GM21390 (cell line): ENCODE data around the gene ABTB2.
A peak's percentile ranks its signal among the peaks of the same experiment; 100 is the strongest.

Experiments
- ATAC-seq: cut with Tn5 transposase; IDR thresholded peaks from one replicate; pipeline ENCODE4 v1.9.1; 2021; ENCODE audit not compliant: unreplicated experiment

Gene ABTB2

DNA sequence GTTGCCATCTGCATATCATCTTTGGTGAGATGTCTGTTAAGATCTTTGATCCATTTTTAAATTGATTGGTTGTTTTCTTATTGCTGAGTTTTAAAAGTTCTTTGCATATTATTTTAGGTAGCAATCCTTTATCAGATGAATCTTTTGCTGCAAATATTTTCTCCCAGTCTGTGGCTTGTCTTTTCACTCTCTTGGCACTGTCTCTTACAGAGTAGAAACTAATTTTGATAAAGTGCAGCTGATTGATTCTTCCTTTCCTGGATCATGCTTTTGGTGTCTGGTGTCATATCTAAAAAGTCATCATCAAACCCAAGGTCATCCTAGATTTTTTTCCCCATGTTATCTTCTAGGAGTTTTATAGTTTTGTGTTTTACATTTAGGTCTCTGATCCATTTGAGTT is 139.7 kb downstream of the ABTB2 start:
- ATAC-seq = no peak

DNA sequence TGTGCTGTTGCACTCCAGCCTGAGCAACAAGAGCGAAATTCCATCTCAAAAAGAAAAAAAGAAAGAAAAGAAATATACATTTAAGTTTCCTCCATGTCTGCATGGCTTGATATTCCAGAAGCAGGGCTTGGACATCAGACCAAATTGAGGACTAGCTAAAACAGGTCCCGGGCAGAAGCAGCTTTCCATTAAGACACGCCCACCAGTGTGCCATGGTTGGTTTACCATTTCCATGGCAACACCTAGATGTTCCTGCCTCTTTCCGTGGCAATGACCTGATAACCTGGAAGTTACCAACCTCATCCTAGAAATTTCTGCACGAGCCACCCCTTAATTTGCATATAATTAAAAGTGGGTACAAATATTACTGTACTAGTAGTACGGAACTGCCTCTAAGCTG is 141.1 kb downstream of the ABTB2 start:
- ATAC-seq = no peak

DNA sequence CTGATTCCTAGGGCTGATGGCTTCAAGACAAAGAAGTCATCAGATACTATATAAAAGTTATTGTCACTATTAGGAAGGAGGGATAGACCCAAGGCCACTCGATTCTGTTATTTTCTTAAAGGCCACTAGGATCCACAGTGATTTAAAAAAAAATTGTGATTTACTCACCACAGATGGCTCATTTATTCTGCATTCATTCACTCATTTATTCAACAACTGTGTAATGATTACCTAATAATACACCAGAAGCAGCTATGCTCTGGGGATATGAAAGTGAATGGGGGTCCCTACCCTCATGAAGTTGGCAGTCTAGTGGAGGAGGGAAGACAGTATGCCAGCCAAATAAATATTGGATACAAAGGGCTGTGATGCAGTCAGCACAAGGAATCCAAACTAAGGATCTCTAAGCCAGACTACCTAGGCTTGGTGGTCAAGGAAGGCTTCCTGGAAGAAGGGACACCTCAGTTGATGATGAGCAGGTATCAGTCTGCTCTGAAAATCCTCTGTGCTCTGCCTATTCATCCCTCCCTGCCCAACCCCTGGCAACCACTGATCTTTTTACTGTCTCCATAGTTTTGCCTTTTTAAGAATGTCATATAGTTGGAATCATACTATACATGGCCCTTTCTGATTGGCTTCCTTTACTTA is 141.9 kb downstream of the ABTB2 start:
- ATAC-seq = no peak

DNA sequence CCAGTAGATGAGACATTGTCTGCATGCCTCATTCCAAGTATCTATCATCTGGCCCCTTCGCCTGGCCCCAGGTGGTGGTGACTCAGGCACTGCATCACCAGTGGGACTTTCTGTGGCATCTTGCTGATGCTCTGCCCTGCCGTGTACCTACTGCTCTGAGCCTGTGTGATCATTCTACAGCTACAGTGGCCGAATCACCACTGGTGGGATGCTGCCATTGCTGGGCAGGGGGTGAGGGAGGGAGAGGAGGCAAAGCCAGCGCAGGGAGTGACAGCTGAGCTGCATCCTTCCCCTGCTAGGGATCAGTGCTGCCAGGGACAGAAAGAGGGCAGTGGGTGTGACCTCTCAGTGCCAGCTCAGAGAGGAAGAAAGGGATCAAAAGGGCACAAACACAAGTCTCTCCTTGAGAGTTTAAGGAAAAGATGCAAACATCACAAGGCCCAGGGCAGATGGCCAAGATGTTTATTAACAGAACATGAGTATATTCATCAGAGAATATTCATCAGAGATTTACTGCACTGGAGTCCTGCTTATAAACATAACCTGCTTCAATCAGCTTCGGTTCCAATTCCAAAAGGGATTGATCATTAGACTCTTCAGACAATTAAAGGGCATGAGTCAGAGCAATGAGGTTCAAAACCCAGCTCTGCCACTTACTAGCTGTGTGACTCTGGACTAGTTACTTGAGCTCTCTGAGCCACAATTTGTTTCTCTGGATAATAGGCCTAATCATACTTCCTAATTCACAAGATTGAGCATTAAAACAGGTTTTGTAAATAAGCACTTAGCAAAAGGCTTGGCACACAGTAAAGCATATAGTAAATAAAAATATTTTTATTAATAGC is 142.6 kb downstream of the ABTB2 start:
- peak; percentile 55 for ATAC-seq

DNA sequence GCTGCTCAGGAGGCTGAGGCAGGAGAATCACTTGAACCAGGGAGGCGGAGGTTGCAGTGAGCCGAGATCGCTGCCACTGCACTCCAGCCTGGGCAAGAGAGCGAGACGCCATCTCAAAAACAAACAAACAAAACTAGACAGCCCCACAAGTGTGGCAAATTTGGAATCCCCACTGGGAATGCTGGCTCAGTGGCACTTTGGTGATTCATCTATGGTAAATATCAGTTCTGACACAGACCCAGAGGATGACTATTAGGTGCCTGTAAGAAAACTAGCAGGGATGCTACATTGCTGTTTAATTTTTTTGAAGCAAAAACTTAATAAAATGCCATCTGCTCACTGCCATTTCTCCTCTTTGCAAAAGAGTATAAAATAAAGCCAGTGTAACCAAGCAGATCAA is 144.4 kb downstream of the ABTB2 start:
- no peak for ATAC-seq

DNA sequence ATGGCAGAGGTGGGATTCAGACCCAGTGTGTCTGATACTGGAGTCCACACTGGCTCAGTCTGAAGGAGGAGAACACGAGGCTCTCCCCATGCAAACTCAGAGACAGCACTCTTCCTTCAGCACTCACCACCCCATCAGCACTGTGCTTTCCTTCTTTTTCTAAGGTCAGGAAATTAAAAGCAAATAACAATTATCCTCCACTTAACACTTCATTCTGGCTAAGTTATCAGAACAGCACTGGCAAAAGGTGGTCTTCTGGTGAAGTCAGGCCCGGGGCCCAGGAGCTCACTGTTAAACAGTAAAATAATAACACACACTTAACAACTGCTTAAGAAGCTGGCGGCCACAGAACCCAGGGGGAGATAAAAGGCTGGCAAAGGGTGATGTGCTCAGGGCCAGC is 145.2 kb downstream of the ABTB2 start:
- ATAC-seq = no peak

DNA sequence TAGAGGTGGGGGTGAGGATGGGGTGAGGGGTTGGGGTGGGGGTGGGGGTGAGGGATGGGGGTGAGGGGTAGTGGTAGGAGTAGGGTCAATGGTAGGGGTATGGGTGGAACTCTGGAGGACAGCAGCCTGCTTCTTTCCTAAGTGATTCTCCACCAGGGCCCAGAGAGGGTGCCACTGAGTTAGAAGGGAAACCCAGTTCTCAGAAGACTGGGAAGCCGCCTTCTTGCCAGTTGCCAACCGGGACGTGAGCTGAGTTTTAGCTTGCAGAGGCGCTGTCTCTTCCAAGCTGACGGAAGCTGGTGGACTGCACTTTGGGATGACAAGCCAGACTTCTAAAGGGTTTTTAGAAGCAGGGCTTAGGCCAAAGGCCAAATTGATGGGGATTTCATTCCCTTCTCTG is 148.0 kb downstream of the ABTB2 start:
- no peak for ATAC-seq

- no peak for ATAC-seq
These were observed 149.3 kb downstream of the ABTB2 start for GRCh38 chr11:34208266-34209135.

GRCh38 chr11:34207487-34208180 is 150.2 kb downstream of the ABTB2 start:
- no peak for ATAC-seq

- ATAC-seq = no peak
These were observed 151.2 kb downstream of the ABTB2 start for GRCh38 chr11:34206407-34207300.

- ATAC-seq = no peak
These were observed 152.3 kb downstream of the ABTB2 start for GRCh38 chr11:34205326-34206035.

DNA sequence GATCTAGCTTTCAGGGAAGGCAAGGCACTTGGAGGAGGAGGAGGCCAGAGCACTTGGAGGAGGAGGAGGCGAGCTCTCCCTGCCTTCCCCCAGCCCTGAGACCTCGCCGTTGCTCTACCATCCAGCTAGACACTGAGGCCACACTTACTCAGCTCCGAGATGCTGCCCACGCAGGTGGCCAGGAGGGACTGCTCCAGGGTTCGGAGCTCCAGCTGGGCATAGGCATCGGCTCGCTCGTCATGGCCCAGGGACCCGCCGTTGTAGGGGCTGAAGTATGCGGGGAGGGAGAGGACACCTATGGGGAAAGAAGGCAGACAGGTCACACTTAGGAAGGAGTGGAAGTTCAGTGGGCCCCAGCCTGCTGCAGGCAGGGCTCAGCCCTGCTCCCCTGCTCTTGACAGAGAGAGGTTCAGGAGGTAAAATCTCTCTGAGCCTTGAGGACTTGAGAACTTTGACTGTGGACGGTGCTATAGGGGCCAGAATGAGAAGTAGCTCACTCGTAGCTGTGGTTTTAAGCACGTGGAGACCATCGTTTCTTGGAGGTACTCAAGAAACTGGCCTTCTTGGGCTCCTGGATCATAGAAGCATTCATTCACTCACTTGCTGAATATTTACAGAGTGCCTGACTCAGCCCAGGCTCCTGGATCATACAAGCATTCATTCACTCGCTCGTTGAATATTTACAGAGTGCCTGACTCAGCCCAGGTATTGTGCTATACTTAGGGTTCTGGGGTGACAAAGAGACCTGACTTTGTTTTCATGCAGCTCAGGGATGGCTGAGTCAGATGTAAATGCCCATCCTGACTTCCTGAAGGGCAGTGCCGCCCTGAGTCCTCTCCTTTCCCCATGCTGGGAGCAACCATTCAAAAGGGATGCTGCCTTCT is 153.2 kb downstream of the ABTB2 start:
- no peak for ATAC-seq

DNA sequence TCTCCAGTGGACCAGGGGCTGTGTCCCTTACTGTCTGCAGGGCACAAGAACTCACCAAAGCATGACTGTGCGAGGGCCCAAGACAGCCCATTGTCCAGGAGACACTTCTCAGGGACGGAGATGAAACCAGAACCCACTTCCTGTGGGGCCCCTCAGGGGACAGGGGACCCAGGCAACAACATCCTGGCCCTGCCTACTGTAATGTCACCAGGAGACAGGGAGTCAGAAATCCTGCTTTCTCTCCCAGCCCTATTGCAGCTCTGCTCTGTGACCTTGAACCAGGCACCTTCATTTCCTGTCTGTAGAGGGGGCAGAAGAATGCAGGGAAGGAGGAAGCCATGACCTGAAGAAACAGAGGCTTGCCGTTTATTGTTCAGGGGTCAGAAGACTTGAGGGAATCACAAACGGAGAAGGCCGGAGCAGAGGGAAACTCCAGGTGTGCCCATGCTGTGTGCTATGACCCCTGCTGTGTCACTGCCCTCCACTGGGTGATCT is 154.4 kb downstream of the ABTB2 start:
- ATAC-seq = no peak

- no peak for ATAC-seq
These were observed 156.7 kb downstream of the ABTB2 start for GRCh38 chr11:34201129-34201528.

- no peak for ATAC-seq
These were observed 158.3 kb downstream of the ABTB2 start for GRCh38 chr11:34199525-34199924.

DNA sequence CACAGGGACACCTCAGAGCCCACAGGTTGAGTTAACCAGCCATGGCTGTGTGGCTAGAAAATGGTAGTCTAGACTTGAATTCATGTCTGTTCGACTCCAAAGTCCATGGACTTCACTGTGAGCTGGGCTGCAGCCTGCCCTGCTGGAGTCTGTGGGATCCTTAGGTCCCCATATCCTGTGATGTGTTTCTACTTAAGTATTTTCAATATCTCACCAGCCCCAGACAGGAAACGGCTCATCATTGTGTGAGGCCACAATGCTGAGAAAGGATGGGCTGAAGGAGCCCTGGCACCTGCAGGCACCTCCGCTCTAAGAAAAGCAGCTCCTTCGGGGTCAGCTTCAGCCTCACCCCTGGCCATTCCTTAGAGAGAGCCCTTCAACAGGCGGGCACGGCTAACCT is 159.3 kb downstream of the ABTB2 start:
- no peak for ATAC-seq

DNA sequence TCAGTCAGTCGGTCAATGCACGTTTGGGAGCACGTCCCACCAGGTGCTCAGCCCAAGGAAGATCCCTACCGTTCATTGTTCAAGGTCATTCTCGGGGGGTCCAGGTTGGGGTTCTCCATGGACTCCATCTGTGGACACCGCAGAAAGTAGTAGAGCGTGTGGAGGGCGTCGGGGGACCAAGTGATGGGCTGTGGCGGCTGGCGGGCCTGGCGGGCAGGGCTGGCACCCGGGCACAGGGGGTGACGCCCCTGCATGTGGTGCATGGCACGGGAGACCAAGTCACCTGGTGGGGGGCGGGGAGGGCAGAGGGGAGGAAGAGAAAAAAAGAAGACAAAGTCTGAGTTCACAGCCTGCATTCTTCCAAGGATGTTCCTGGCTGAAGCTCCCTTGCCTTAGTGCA is 160.6 kb downstream of the ABTB2 start:
- ATAC-seq = no peak
